SJSA1 (cell line): ENCODE measurements around the gene SLC25A13. TPM values are rescaled to one million over a fixed set of nuclear protein-coding genes. Genes with fewer than 3 reads are reported as not detected.

Experiments used
- DNase-seq, 2 experiments: peaks; one replicate each; pipeline ENCODE4 v3.0.0-alpha.2; 2015 to 2020; ENCODE audit warnings: low spot score in 2 of 2, low read depth in 1 of 2
- H3K27ac ChIP-seq: fragments of 250-450 bp; sonication (Bioruptor Pico); 2 replicates; pipeline ENCODE4 v1.5.1; 2020; ENCODE audit warnings: mild to moderate bottlenecking, moderate library complexity
- H3K27me3 ChIP-seq: fragments of 250-450 bp; sonication (Bioruptor Pico); replicated peaks from 2 replicates; pipeline ENCODE4 v1.5.1; 2020; ENCODE audit warnings: mild to moderate bottlenecking, moderate library complexity
- H3K36me3 ChIP-seq: fragments of 250-450 bp; sonication (Bioruptor Pico); 2 replicates; pipeline ENCODE4 v1.5.1; 2020; ENCODE audit warnings: mild to moderate bottlenecking
- H3K4me1 ChIP-seq: fragments of 250-450 bp; sonication (Bioruptor Pico); replicated peaks from 2 replicates; pipeline ENCODE4 v1.6.1; 2021; ENCODE audit warnings: mild to moderate bottlenecking
- H3K4me3 ChIP-seq: fragments of 250-450 bp; sonication (Bioruptor Pico); 2 replicates; pipeline ENCODE4 v1.5.1; 2020; ENCODE audit warnings: mild to moderate bottlenecking
- H3K9me3 ChIP-seq: fragments of 250-450 bp; sonication (Bioruptor Pico); replicated peaks from 2 replicates; pipeline ENCODE4 v1.5.1; 2020; ENCODE audit warnings: mild to moderate bottlenecking
- total RNA-seq: library from RNA; depleted of rRNA; stranded (reverse); fragments of >200 nt; shearing (Covaris generic); gene quantifications from 2 replicates; pipeline ENCODE4 v1.2.3, GENCODE V29; 2014

The SLC25A13 gene
- total RNA-seq, 1 experiment from 2014 or later = 78.1 TPM

GRCh38 chr7:96120445-96121225, 201.3 kb downstream of the SLC25A13 start:
- DNase-seq = no peak
- Histone ChIP-seq H3K9me3 (no peaks in the 10 kb centered on the region), H3K36me3 (peaks cover 18% of the 10 kb centered on the region), H3K4me3 (no peak overlapping the region), H3K27ac (no peak overlapping the region), H3K4me1 (peaks cover 11% of the 10 kb centered on the region; the same call in 1 of the 2 replicates), H3K27me3 (no peaks in the 10 kb centered on the region)

GRCh38 chr7:96118449-96119001, 203.4 kb downstream of the SLC25A13 start:
- H3K4me1 ChIP-seq = peaks cover 11% of the 10 kb centered on the region; the same call in 1 of the 2 replicates
- no peaks in the 10 kb centered on the region for H3K27me3 ChIP-seq
- peak overlapping the region; percentile 44 for H3K27ac ChIP-seq
- no peaks in the 10 kb centered on the region for H3K9me3 ChIP-seq
- H3K36me3 ChIP-seq = peaks cover 14% of the 10 kb centered on the region
- DNase-seq = peak; percentile 52 to 65
- H3K4me3 ChIP-seq = no peak overlapping the region

GRCh38 chr7:96116173-96116572, 205.7 kb downstream of the SLC25A13 start:
- Histone ChIP-seq H3K4me1 (peaks cover 11% of the 10 kb centered on the region; the same call in 1 of the 2 replicates), H3K27ac (no peak overlapping the region), H3K9me3 (no peaks in the 10 kb centered on the region), H3K36me3 (peaks cover 14% of the 10 kb centered on the region), H3K4me3 (no peak overlapping the region), H3K27me3 (no peaks in the 10 kb centered on the region)
- DNase-seq = no peak

GRCh38 chr7:96114190-96114589, 207.7 kb downstream of the SLC25A13 start:
- DNase-seq = no peak
- Histone ChIP-seq H3K4me3 (no peak overlapping the region), H3K4me1 (peaks cover 11% of the 10 kb centered on the region; the same call in 1 of the 2 replicates), H3K27me3 (no peaks in the 10 kb centered on the region), H3K36me3 (no peaks in the 10 kb centered on the region), H3K27ac (no peak overlapping the region), H3K9me3 (no peaks in the 10 kb centered on the region)

- no peak overlapping the region for H3K4me3 ChIP-seq
- H3K27ac ChIP-seq = no peak overlapping the region
- H3K9me3 ChIP-seq = no peaks in the 10 kb centered on the region
- no peak for DNase-seq
- no peaks in the 10 kb centered on the region for H3K4me1 ChIP-seq
- H3K27me3 ChIP-seq = no peaks in the 10 kb centered on the region
- H3K36me3 ChIP-seq = no peaks in the 10 kb centered on the region
Measured at GRCh38 chr7:96111405-96111804, 210.5 kb downstream of the SLC25A13 start.

GRCh38 chr7:96104984-96105383, 216.9 kb downstream of the SLC25A13 start:
- DNase-seq = no peak
- Histone ChIP-seq H3K27me3 (no peaks in the 10 kb centered on the region), H3K4me3 (no peak overlapping the region), H3K36me3 (no peaks in the 10 kb centered on the region), H3K4me1 (no peaks in the 10 kb centered on the region), H3K27ac (no peak overlapping the region), H3K9me3 (no peaks in the 10 kb centered on the region; the same call in 1 of the 2 replicates)

GRCh38 chr7:96102096-96102811, 219.6 kb downstream of the SLC25A13 start:
- no peaks in the 10 kb centered on the region for H3K36me3 ChIP-seq
- no peak for DNase-seq

GRCh38 chr7:96100737-96101136, 221.2 kb downstream of the SLC25A13 start:
- DNase-seq = no peak
- Histone ChIP-seq H3K9me3 (peaks cover 8% of the 10 kb centered on the region; the same call in 1 of the 2 replicates), H3K36me3 (no peaks in the 10 kb centered on the region), H3K4me1 (peaks cover 14% of the 10 kb centered on the region), H3K27me3 (no peaks in the 10 kb centered on the region), H3K27ac (no peak overlapping the region), H3K4me3 (no peak overlapping the region)

More at GRCh38 chr7:96102096-96102811, 219.6 kb downstream of the SLC25A13 start:
- Histone ChIP-seq H3K27ac (no peak overlapping the region), H3K9me3 (peaks cover 8% of the 10 kb centered on the region; the same call in 1 of the 2 replicates), H3K4me1 (peaks cover 14% of the 10 kb centered on the region), H3K27me3 (no peaks in the 10 kb centered on the region), H3K4me3 (no peak overlapping the region)

- Histone ChIP-seq H3K9me3 (peaks cover 8% of the 10 kb centered on the region; the same call in 1 of the 2 replicates), H3K4me1 (peaks cover 30% of the 10 kb centered on the region), H3K27me3 (no peaks in the 10 kb centered on the region), H3K27ac (no peak overlapping the region), H3K4me3 (no peak overlapping the region), H3K36me3 (no peaks in the 10 kb centered on the region)
- DNase-seq = no peak
Measured at GRCh38 chr7:96097835-96098234, 224.1 kb downstream of the SLC25A13 start.

GRCh38 chr7:96093435-96093834, 228.5 kb downstream of the SLC25A13 start:
- no peaks in the 10 kb centered on the region for H3K27me3 ChIP-seq
- no peak overlapping the region for H3K4me3 ChIP-seq
- H3K4me1 ChIP-seq = peaks cover 64% of the 10 kb centered on the region
- no peaks in the 10 kb centered on the region for H3K36me3 ChIP-seq
- peak in 1 of 2 experiments; percentile 66 for DNase-seq
- no peaks in the 10 kb centered on the region for H3K9me3 ChIP-seq
- H3K27ac ChIP-seq = peak overlapping the region; percentile 71

GRCh38 chr7:96090756-96091155, 231.1 kb downstream of the SLC25A13 start:
- peaks cover 68% of the 10 kb centered on the region for H3K4me1 ChIP-seq
- no peak overlapping the region for H3K4me3 ChIP-seq
- peak overlapping the region; percentile 50 for H3K27ac ChIP-seq
- DNase-seq = peak; percentile 71 to 87
- no peaks in the 10 kb centered on the region for H3K36me3 ChIP-seq
- H3K27me3 ChIP-seq = no peaks in the 10 kb centered on the region
- no peaks in the 10 kb centered on the region for H3K9me3 ChIP-seq

- Histone ChIP-seq H3K27ac (peak overlapping the region; percentile 50), H3K4me3 (no peak overlapping the region), H3K27me3 (no peaks in the 10 kb centered on the region), H3K4me1 (peaks cover 80% of the 10 kb centered on the region), H3K36me3 (no peaks in the 10 kb centered on the region), H3K9me3 (no peaks in the 10 kb centered on the region)
- DNase-seq = peak in 1 of 2 experiments; percentile 44
Measured at GRCh38 chr7:96089511-96089910, 232.4 kb downstream of the SLC25A13 start.

- DNase-seq = peak in 1 of 2 experiments; percentile 46
- peaks cover 72% of the 10 kb centered on the region for H3K4me1 ChIP-seq
- peak overlapping the region; percentile 50 for H3K27ac ChIP-seq
- no peaks in the 10 kb centered on the region for H3K9me3 ChIP-seq
- H3K36me3 ChIP-seq = no peaks in the 10 kb centered on the region
- H3K27me3 ChIP-seq = no peaks in the 10 kb centered on the region
- no peak overlapping the region for H3K4me3 ChIP-seq
Measured at GRCh38 chr7:96088579-96088978, 233.3 kb downstream of the SLC25A13 start.

- no peak overlapping the region for H3K27ac ChIP-seq
- H3K36me3 ChIP-seq = no peaks in the 10 kb centered on the region
- DNase-seq = no peak
- peaks cover 45% of the 10 kb centered on the region for H3K4me1 ChIP-seq
- H3K9me3 ChIP-seq = no peaks in the 10 kb centered on the region
- H3K4me3 ChIP-seq = no peak overlapping the region
- H3K27me3 ChIP-seq = no peaks in the 10 kb centered on the region
Measured at GRCh38 chr7:96085953-96086352, 235.9 kb downstream of the SLC25A13 start.
